SK-N-SH (cell line): ENCODE results near the gene TMCO6. TPM values are rescaled to one million over a fixed set of nuclear protein-coding genes. Genes with fewer than 3 reads are reported as not detected.
"Not testable (repeated sequence)": the region's sequence is repeated elsewhere in the genome, so short reads cannot be mapped to it uniquely, and the experiment has no call there.

ENCODE experiments used
- CTCF ChIA-PET: fragments of 300-600, 350-600 bp; formaldehyde crosslinking; extraction: SDS; loops from one replicate; lab custom pipeline; 2021; lab: Yijun Ruan, JAX
- POLR2A ChIA-PET: fragments of 350-600 bp; sonication (Branson Sonifier 250); formaldehyde crosslinking; extraction: SDS; loops from one replicate; lab custom pipeline; 2020; ENCODE audit warnings: antibody characterized with exemption, inconsistent platforms; lab: Yijun Ruan, JAX
- DNase-seq: peaks from one replicate; pipeline ENCODE4 v3.0.0; 2012
- H2AFZ ChIP-seq: fragments of 200-600 bp; sonication (generic); 2 replicates; pipeline ENCODE4 v1.8.1; 2016; ENCODE audit warnings: antibody characterized with exemption, mild to moderate bottlenecking, low read depth
- H3F3A ChIP-seq: fragments of 200-600 bp; sonication (generic); replicated peaks from 2 replicates; pipeline ENCODE3; 2016; ENCODE audit warnings: antibody characterized with exemption, mild to moderate bottlenecking; ENCODE audit not compliant: insufficient read depth
- H3K27ac ChIP-seq, 2 experiments: fragments of 200-500 bp in 1 of 2; fragments of 200-600 bp in 1 of 2; sonication (Bioruptor generic) in 1 of 2; sonication (generic), shearing (Covaris generic) in 1 of 2; 2 replicates each; pipeline versions ENCODE4 v1.5.1 to v1.6.1; 2014 to 2016; ENCODE audit warnings: low read depth in 2 of 2, inconsistent platforms in 1 of 2, low read length in 1 of 2, mild to moderate bottlenecking in 1 of 2, mixed read lengths in 1 of 2
- H3K27me3 ChIP-seq: fragments of 200-600 bp; sonication (generic), shearing (Covaris generic); 2 replicates; pipeline ENCODE4 v1.6.1; 2016; ENCODE audit warnings: mixed run types; ENCODE audit not compliant: insufficient read depth
- H3K36me3 ChIP-seq, 2 experiments: fragments of 200-500 bp in 1 of 2; fragments of 200-600 bp in 1 of 2; sonication (Bioruptor generic) in 1 of 2; sonication (generic) in 1 of 2; replicated peaks in 1 of 2; 2 replicates each; pipeline versions ENCODE3 to v1.5.1; 2014 to 2016; ENCODE audit warnings: low read length in 1 of 2, mild to moderate bottlenecking in 1 of 2; ENCODE audit not compliant: insufficient read depth in 2 of 2, control insufficient read depth in 1 of 2
- H3K4me1 ChIP-seq, 2 experiments: fragments of 200-500 bp in 1 of 2; fragments of 200-600 bp in 1 of 2; sonication (Bioruptor generic) in 1 of 2; sonication (generic), shearing (Covaris generic) in 1 of 2; 2 replicates each; pipeline versions ENCODE4 v1.5.1 to v1.6.1; 2014 to 2016; ENCODE audit warnings: low read depth in 1 of 2, low read length in 1 of 2, mixed run types in 1 of 2; ENCODE audit not compliant: insufficient read depth in 2 of 2, control insufficient read depth in 1 of 2
- H3K4me2 ChIP-seq: fragments of 200-600 bp; sonication (generic), shearing (Covaris generic); 2 replicates; pipeline ENCODE4 v1.6.1; 2017; ENCODE audit warnings: mixed run types
- H3K4me3 ChIP-seq, 2 experiments: fragments of 200-500 bp in 1 of 2; fragments of 200-600 bp in 1 of 2; sonication (Bioruptor generic) in 1 of 2; sonication (generic), shearing (Covaris generic) in 1 of 2; 2 replicates each; pipeline versions ENCODE4 v1.5.1 to v1.8.1; 2014 to 2016; ENCODE audit warnings: low read depth in 2 of 2, inconsistent platforms in 1 of 2, low read length in 1 of 2, mild to moderate bottlenecking in 1 of 2, mixed read lengths in 1 of 2, moderate library complexity in 1 of 2
- H3K79me2 ChIP-seq: fragments of 200-600 bp; sonication (generic); 2 replicates; pipeline ENCODE4 v1.8.1; 2017; ENCODE audit warnings: mild to moderate bottlenecking; ENCODE audit not compliant: insufficient read depth
- H3K9ac ChIP-seq: fragments of 200-600 bp; sonication (generic); 2 replicates; pipeline ENCODE4 v1.6.1; 2017; ENCODE audit warnings: mixed run types
- H3K9me2 ChIP-seq: fragments of 200-600 bp; sonication (generic); 2 replicates; pipeline ENCODE4 v1.6.1; 2017; ENCODE audit warnings: mixed run types
- H3K9me3 ChIP-seq: fragments of 200-600 bp; sonication (generic); 2 replicates; pipeline ENCODE4 v1.6.1; 2017; ENCODE audit warnings: mixed run types, mild to moderate bottlenecking, moderate library complexity
- H4K20me1 ChIP-seq: fragments of 200-600 bp; sonication (generic); 2 replicates; pipeline ENCODE4 v1.6.1; 2017; ENCODE audit warnings: mild to moderate bottlenecking, mixed run types; ENCODE audit not compliant: insufficient read depth
- MXI1 ChIP-seq: IDR thresholded peaks from 2 replicates; pipeline ENCODE4 v1.6.1; 2012; ENCODE audit warnings: mild to moderate bottlenecking, low read depth, low read length, improper control_type of control experiment
- NRF1 ChIP-seq: IDR thresholded peaks from 2 replicates; pipeline ENCODE4 v1.6.1; 2012; ENCODE audit warnings: low read depth, mild to moderate bottlenecking, low read length
- WGBS: methylation state at CpG from one replicate; pipeline ENCODE4 v1.1.6; 2017; ENCODE audit warnings: low lambda C conversion rate; 5-methylcytosine and 5-hydroxymethylcytosine counted together
- polyA plus RNA-seq, 3 experiments: library from polyadenylated mRNA; depleted of rRNA; stranded (reverse); fragments of >200 nt; gene quantifications; 2 replicates each; pipeline ENCODE4 v1.2.3, GENCODE V29; 2012
- TF ChIP-seq, protein P1 (sequence below): IDR thresholded peaks from 2 replicates; pipeline ENCODE4 v1.6.1; 2012; ENCODE audit warnings: mild to moderate bottlenecking, low read depth, low read length, moderate library complexity
- TF ChIP-seq, protein P2 (sequence below): IDR thresholded peaks from 2 replicates; pipeline ENCODE4; 2012
- TF ChIP-seq, protein P3 (sequence below): IDR thresholded peaks from 2 replicates; pipeline ENCODE4 v1.4.0; 2012; ENCODE audit warnings: low read depth, borderline replicate concordance
- TF ChIP-seq, protein P4 (sequence below): fragments of 150-350 bp; IDR thresholded peaks from 2 replicates; pipeline ENCODE4 v1.6.1; 2017; ENCODE audit warnings: antibody characterized with exemption, low read length, low read depth, borderline replicate concordance
- TF ChIP-seq, protein P5 (sequence below): fragments of 200-600 bp; sonication (generic); IDR thresholded peaks from 2 replicates; pipeline ENCODE4 v1.6.1; 2017; ENCODE audit warnings: antibody characterized with exemption, mild to moderate bottlenecking, moderate library complexity

The TMCO6 gene
- polyA plus RNA-seq, 1 of the 3 experiments (the other 2 are of a cell fraction): 27.7 TPM

DNA sequence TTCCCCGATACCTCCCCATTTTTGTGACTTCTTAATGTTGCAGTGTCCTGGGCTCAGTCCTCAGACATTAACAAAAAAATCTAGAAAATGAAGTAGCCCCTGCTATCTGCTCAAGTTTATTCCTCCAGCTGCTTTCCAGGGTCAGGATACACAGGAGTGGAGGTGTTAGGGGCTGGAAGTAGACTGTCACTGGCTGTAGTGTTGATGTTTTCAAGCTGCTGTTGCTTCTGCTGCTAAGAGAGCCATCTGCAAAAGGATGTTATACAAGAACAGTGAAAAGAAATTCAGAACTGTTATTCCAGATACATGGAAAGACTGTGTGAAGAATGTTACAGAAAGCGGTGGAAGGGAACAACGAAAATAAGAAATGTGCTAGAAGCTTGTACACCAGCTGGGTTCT is 16.9 kb upstream of the TMCO6 start:
- H3K9me2 ChIP-seq: no peaks in the 10 kb centered on the region
- no peak overlapping the region for H3K9ac ChIP-seq
- H3F3A ChIP-seq: no peaks in the 10 kb centered on the region
- no peaks in the 10 kb centered on the region for H3K36me3 ChIP-seq
- ChIA-PET POLR2A (interaction anchor here (0.6 kb wide), 1 partner anchor 25 kb away, joined by 3 read pairs; no protein-coding TSS in a partner anchor), CTCF (interaction anchor here (1.1 kb wide), 1 partner anchor 18 kb away, joined by 3 read pairs; no protein-coding TSS in a partner anchor)
- WGBS: 83% methylated on average over 3 of the region's 3 CpGs
- no peaks in the 10 kb centered on the region; a peak in 1 of 4 replicates for H3K4me1 ChIP-seq
- H2AFZ ChIP-seq: no peak overlapping the region
- no peaks in the 10 kb centered on the region for H4K20me1 ChIP-seq
- H3K27ac ChIP-seq: no peak overlapping the region
- H3K27me3 ChIP-seq: no peaks in the 10 kb centered on the region; the same call in 1 of the 2 replicates
- no peaks in the 10 kb centered on the region for H3K9me3 ChIP-seq
- TF ChIP-seq, protein P1, sequence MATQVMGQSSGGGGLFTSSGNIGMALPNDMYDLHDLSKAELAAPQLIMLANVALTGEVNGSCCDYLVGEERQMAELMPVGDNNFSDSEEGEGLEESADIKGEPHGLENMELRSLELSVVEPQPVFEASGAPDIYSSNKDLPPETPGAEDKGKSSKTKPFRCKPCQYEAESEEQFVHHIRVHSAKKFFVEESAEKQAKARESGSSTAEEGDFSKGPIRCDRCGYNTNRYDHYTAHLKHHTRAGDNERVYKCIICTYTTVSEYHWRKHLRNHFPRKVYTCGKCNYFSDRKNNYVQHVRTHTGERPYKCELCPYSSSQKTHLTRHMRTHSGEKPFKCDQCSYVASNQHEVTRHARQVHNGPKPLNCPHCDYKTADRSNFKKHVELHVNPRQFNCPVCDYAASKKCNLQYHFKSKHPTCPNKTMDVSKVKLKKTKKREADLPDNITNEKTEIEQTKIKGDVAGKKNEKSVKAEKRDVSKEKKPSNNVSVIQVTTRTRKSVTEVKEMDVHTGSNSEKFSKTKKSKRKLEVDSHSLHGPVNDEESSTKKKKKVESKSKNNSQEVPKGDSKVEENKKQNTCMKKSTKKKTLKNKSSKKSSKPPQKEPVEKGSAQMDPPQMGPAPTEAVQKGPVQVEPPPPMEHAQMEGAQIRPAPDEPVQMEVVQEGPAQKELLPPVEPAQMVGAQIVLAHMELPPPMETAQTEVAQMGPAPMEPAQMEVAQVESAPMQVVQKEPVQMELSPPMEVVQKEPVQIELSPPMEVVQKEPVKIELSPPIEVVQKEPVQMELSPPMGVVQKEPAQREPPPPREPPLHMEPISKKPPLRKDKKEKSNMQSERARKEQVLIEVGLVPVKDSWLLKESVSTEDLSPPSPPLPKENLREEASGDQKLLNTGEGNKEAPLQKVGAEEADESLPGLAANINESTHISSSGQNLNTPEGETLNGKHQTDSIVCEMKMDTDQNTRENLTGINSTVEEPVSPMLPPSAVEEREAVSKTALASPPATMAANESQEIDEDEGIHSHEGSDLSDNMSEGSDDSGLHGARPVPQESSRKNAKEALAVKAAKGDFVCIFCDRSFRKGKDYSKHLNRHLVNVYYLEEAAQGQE: no peak
- TF ChIP-seq, protein P2, sequence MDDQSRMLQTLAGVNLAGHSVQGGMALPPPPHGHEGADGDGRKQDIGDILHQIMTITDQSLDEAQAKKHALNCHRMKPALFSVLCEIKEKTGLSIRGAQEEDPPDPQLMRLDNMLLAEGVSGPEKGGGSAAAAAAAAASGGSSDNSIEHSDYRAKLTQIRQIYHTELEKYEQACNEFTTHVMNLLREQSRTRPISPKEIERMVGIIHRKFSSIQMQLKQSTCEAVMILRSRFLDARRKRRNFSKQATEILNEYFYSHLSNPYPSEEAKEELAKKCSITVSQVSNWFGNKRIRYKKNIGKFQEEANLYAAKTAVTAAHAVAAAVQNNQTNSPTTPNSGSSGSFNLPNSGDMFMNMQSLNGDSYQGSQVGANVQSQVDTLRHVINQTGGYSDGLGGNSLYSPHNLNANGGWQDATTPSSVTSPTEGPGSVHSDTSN: no peak
- TF ChIP-seq, protein P3, sequence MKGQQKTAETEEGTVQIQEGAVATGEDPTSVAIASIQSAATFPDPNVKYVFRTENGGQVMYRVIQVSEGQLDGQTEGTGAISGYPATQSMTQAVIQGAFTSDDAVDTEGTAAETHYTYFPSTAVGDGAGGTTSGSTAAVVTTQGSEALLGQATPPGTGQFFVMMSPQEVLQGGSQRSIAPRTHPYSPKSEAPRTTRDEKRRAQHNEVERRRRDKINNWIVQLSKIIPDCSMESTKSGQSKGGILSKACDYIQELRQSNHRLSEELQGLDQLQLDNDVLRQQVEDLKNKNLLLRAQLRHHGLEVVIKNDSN: no peak
- TF ChIP-seq, protein P4, sequence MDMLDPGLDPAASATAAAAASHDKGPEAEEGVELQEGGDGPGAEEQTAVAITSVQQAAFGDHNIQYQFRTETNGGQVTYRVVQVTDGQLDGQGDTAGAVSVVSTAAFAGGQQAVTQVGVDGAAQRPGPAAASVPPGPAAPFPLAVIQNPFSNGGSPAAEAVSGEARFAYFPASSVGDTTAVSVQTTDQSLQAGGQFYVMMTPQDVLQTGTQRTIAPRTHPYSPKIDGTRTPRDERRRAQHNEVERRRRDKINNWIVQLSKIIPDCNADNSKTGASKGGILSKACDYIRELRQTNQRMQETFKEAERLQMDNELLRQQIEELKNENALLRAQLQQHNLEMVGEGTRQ: no peak
- no peak for TF ChIP-seq NRF1
- TF ChIP-seq MXI1: no peak
- TF ChIP-seq, protein P5, sequence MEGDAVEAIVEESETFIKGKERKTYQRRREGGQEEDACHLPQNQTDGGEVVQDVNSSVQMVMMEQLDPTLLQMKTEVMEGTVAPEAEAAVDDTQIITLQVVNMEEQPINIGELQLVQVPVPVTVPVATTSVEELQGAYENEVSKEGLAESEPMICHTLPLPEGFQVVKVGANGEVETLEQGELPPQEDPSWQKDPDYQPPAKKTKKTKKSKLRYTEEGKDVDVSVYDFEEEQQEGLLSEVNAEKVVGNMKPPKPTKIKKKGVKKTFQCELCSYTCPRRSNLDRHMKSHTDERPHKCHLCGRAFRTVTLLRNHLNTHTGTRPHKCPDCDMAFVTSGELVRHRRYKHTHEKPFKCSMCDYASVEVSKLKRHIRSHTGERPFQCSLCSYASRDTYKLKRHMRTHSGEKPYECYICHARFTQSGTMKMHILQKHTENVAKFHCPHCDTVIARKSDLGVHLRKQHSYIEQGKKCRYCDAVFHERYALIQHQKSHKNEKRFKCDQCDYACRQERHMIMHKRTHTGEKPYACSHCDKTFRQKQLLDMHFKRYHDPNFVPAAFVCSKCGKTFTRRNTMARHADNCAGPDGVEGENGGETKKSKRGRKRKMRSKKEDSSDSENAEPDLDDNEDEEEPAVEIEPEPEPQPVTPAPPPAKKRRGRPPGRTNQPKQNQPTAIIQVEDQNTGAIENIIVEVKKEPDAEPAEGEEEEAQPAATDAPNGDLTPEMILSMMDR: no peak
- TF ChIP-seq, all 33 proteins: peak for 0
- H3K4me2 ChIP-seq: no peak overlapping the region
- no peak for DNase-seq
- H3K4me3 ChIP-seq: no peak overlapping the region
- H3K79me2 ChIP-seq: no peaks in the 10 kb centered on the region

DNA sequence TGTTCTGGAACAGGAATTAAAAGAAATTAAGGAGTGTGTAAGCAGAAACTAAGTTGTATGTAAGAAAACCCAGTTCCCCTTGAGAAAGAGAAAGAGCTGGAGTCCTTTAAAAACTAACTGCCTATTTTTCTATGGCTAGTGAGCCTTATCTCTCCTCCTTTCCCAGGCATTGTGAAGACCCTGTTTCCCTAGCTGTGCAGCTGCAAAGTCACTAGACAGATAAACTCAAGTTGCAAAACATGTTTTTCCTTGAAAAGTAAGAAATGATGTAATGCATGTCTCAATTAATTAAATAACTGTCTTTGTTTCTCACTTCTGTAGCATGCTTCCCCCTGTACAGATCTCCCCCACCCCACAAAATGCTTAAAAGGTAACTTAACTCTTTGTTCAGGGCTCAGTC is 16.2 kb upstream of the TMCO6 start:
- H3K4me1 ChIP-seq, H3K9me2 ChIP-seq, H2AFZ ChIP-seq, H3K79me2 ChIP-seq, POLR2A ChIA-PET, H3K4me2 ChIP-seq, H3K36me3 ChIP-seq, H3F3A ChIP-seq, H4K20me1 ChIP-seq, H3K27ac ChIP-seq, H3K27me3 ChIP-seq, H3K9me3 ChIP-seq, DNase-seq, H3K9ac ChIP-seq, H3K4me3 ChIP-seq: not testable (repeated sequence)
- CTCF ChIA-PET: interaction anchor here (1.1 kb wide), 1 partner anchor 17 kb away, joined by 3 read pairs; no protein-coding TSS in a partner anchor

DNA sequence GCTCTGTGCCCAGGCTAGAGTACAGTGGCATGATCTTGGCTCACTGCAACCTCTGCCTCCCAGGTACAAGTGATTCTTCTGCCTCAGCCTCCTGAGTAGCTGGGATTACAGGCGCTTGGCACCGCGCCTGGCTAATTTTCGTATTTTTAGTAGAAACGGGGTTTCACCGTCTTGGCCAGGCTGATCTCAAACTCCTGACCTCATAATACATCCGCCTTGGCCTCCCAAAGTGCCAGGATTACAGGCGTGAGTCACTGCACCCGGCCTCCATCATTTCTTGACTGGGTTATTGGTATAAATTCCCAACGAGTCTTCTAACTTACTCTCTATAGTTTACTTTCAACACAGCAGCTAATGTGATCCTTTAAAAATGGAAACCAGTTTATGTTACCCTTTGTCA is 14.4 kb upstream of the TMCO6 start:
- H3K4me2 ChIP-seq, CTCF ChIA-PET, H3K9me2 ChIP-seq, H3F3A ChIP-seq, H3K36me3 ChIP-seq, H3K4me1 ChIP-seq, H3K27me3 ChIP-seq, H4K20me1 ChIP-seq, H3K27ac ChIP-seq, H3K9me3 ChIP-seq, H3K4me3 ChIP-seq, DNase-seq, H3K79me2 ChIP-seq, H3K9ac ChIP-seq, H2AFZ ChIP-seq, POLR2A ChIA-PET: not testable (repeated sequence)
- 44% methylated on average over 10 of the region's 10 CpGs for WGBS
